RCC 7860 (cell line): Measurements from ENCODE around the gene ZSCAN12.

Source experiments
- DNase-seq: peaks from one replicate; pipeline ENCODE4 v3.0.0-alpha.2; 2015; ENCODE audit warnings: low spot score
- FAIRE-seq: peaks from 2 replicates; lab custom pipeline; 2012; peaks lifted over from hg19 to GRCh38; lab: Jason Lieb, UNC

Gene ZSCAN12

GRCh38 chr6:28334286-28335039 lies 65.1 kb downstream of the ZSCAN12 start:
- DNase-seq (no peak), FAIRE-seq (no peak)

GRCh38 chr6:28333599-28334018 lies 65.9 kb downstream of the ZSCAN12 start:
- no peak for DNase-seq
- FAIRE-seq = no peak

- FAIRE-seq = no peak
Measured at GRCh38 chr6:28333047-28333446, 66.5 kb downstream of the ZSCAN12 start.

GRCh38 chr6:28330041-28330440 lies 69.5 kb downstream of the ZSCAN12 start:
- no peak for DNase-seq
- FAIRE-seq = no peak

More at GRCh38 chr6:28333047-28333446, 66.5 kb downstream of the ZSCAN12 start:
- DNase-seq = no peak
